HCT116 (cell line): ENCODE data around the gene C1orf105. TPM values are rescaled to one million over a fixed set of nuclear protein-coding genes. Genes with fewer than 3 reads are reported as not detected.

Experiments
- ATAC-seq: fragments of 200-7000 bp; cut with Tn5 transposase; 2 replicates; pipeline ENCODE4 v1.9.1; 2020; ENCODE audit warnings: mild to moderate bottlenecking, moderate library complexity
- BruUV-seq: library from RNA; stranded (reverse); fragments of 400-500 nt; replicated peaks from 2 replicates; lab custom pipeline; 2021; lab: Mats Ljungman, UMichigan
- CTCF ChIA-PET: fragments of 300-600 bp; sonication (Branson Sonifier 250); formaldehyde crosslinking; loops from one replicate; lab custom pipeline; 2021; ENCODE audit warnings: antibody characterized with exemption; lab: Charles Lee
- POLR2A ChIA-PET: fragments of 300-600, 350-600 bp; sonication (Branson Sonifier 250); formaldehyde crosslinking; loops from one replicate; lab custom pipeline; 2021; ENCODE audit warnings: antibody characterized with exemption; lab: Charles Lee
- RAD21 ChIA-PET, 2 experiments: fragments of 300-600 bp; sonication (Branson Sonifier 250); formaldehyde crosslinking; loops; one replicate each; lab custom pipeline; 2023; ENCODE audit warnings: low total read pairs in 2 of 2; ENCODE audit not compliant: uncharacterized antibody in 2 of 2, unreplicated experiment in 2 of 2, low non-redundant PET in 1 of 2; lab: Charles Lee
- DNase-seq: peaks from one replicate; pipeline ENCODE4 v3.0.0-alpha.2; 2010; ENCODE audit warnings: low read depth, low spot score
- H2AFZ ChIP-seq: fragments of 200-600 bp; shearing (Covaris generic), sonication (generic); 2 replicates; pipeline ENCODE4 v1.6.1; 2017; ENCODE audit warnings: low read depth, mixed run types, mixed read lengths, antibody characterized with exemption, low read length; ENCODE audit not compliant: poor library complexity, severe bottlenecking
- H3K27ac ChIP-seq: 2 replicates; pipeline ENCODE4 v1.5.1; 2012; ENCODE audit warnings: low read depth, low read length
- H3K27me3 ChIP-seq: fragments of 200-600 bp; sonication (generic); 2 replicates; pipeline ENCODE4 v1.6.1; 2016; ENCODE audit warnings: mixed run types, low read length, mixed read lengths; ENCODE audit not compliant: insufficient read depth
- H3K36me3 ChIP-seq, 2 experiments: fragments of 200-500 bp in 1 of 2; fragments of 200-600 bp in 1 of 2; sonication (Bioruptor generic) in 1 of 2; sonication (generic) in 1 of 2; 2 replicates each; pipeline versions ENCODE4 v1.5.1 to v1.6.1; 2014 to 2016; ENCODE audit warnings: low read length in 2 of 2, inconsistent platforms in 1 of 2, mixed read lengths in 1 of 2, mixed run types in 1 of 2; ENCODE audit not compliant: insufficient read depth in 2 of 2, control insufficient read depth in 1 of 2
- H3K4me1 ChIP-seq, 2 experiments: fragments of 200-600 bp in 1 of 2; sonication (generic) in 1 of 2; 2 replicates each; pipeline versions ENCODE4 v1.5.1 to v1.6.1; 2012 to 2017; ENCODE audit warnings: low read length in 2 of 2, inconsistent platforms in 1 of 2, mild to moderate bottlenecking in 1 of 2, mixed read lengths in 1 of 2, mixed run types in 1 of 2, moderate library complexity in 1 of 2; ENCODE audit not compliant: insufficient read depth in 2 of 2, control insufficient read depth in 1 of 2
- H3K4me2 ChIP-seq: fragments of 200-600 bp; sonication (generic); 2 replicates; pipeline ENCODE4 v1.6.1; 2017; ENCODE audit warnings: mixed run types, low read length, mixed read lengths
- H3K4me3 ChIP-seq, 2 experiments: fragments of 200-600 bp in 1 of 2; sonication (generic) in 1 of 2; replicated peaks in 1 of 2; 2 replicates each; pipeline ENCODE4 v1.5.1; 2011 to 2016; ENCODE audit warnings: low read length in 2 of 2, control low read depth in 1 of 2, low read depth in 1 of 2, mild to moderate bottlenecking in 1 of 2, mixed read lengths in 1 of 2, mixed run types in 1 of 2
- H3K79me2 ChIP-seq: fragments of 200-600 bp; sonication (generic); 2 replicates; pipeline ENCODE4 v1.6.1; 2017; ENCODE audit warnings: mild to moderate bottlenecking, mixed run types, low read length, moderate library complexity, mixed read lengths; ENCODE audit not compliant: insufficient read depth
- H3K9ac ChIP-seq: fragments of 200-600 bp; sonication (generic); 2 replicates; pipeline ENCODE4 v1.6.1; 2016; ENCODE audit warnings: low read length, mixed read lengths
- H3K9me2 ChIP-seq: fragments of 200-600 bp; sonication (generic), shearing (Covaris generic); 2 replicates; pipeline ENCODE4 v1.6.1; 2017; ENCODE audit warnings: mixed run types, mild to moderate bottlenecking, moderate library complexity; ENCODE audit not compliant: insufficient read depth
- H3K9me3 ChIP-seq, 2 experiments: fragments of 200-500 bp in 1 of 2; fragments of 200-600 bp in 1 of 2; sonication (Bioruptor generic) in 1 of 2; sonication (generic) in 1 of 2; 2 replicates each; pipeline ENCODE4 v1.6.1; 2014 to 2017; ENCODE audit warnings: low read length in 2 of 2, mixed read lengths in 2 of 2, inconsistent platforms in 1 of 2, low read depth in 1 of 2, mild to moderate bottlenecking in 1 of 2, mixed run types in 1 of 2, moderate library complexity in 1 of 2; ENCODE audit not compliant: control insufficient read depth in 1 of 2, insufficient read depth in 1 of 2
- H4K20me1 ChIP-seq: fragments of 200-600 bp; sonication (generic), shearing (Covaris generic); 2 replicates; pipeline ENCODE4 v1.6.1; 2017; ENCODE audit warnings: mixed run types, mild to moderate bottlenecking, moderate library complexity; ENCODE audit not compliant: insufficient read depth
- CBX3 ChIP-seq: IDR thresholded peaks from 2 replicates; pipeline ENCODE4 v1.6.1; 2012; ENCODE audit warnings: low read depth
- EGR1 ChIP-seq: IDR thresholded peaks from 2 replicates; pipeline ENCODE4 v1.6.1; 2012; ENCODE audit warnings: low read depth
- EZH2 ChIP-seq: fragments of 200-600 bp; sonication (generic); IDR thresholded peaks from 2 replicates; pipeline ENCODE4 v1.6.1; 2017; ENCODE audit warnings: antibody characterized with exemption, mixed run types
- FOSL1 ChIP-seq: IDR thresholded peaks from 2 replicates; pipeline ENCODE4 v1.6.1; 2012; ENCODE audit warnings: low read depth
- JUND ChIP-seq: IDR thresholded peaks from 2 replicates; pipeline ENCODE4 v1.6.1; 2012
- POLR2A ChIP-seq: IDR thresholded peaks from 2 replicates; pipeline ENCODE4 v1.7.0; 2011; ENCODE audit warnings: borderline replicate concordance; ENCODE audit not compliant: insufficient read depth, insufficient read length; ENCODE audit errors: extremely low read depth
- POLR2AphosphoS5 ChIP-seq: IDR thresholded peaks from 2 replicates; pipeline ENCODE4 v1.6.1; 2011; ENCODE audit warnings: mild to moderate bottlenecking, low read depth, low read length, moderate library complexity
- RAD21 ChIP-seq: IDR thresholded peaks from 2 replicates; pipeline ENCODE4 v1.6.1; 2012; ENCODE audit warnings: low read depth, mild to moderate bottlenecking
- SP1 ChIP-seq: IDR thresholded peaks from 2 replicates; pipeline ENCODE4 v1.6.1; 2012; ENCODE audit warnings: low read depth
- SRF ChIP-seq: IDR thresholded peaks from 2 replicates; pipeline ENCODE4 v1.6.1; 2012; ENCODE audit warnings: low read depth
- YY1 ChIP-seq: IDR thresholded peaks from 2 replicates; pipeline ENCODE4 v1.6.1; 2011; ENCODE audit warnings: low read length, low read depth, moderate library complexity, mild to moderate bottlenecking; ENCODE audit not compliant: insufficient replicate concordance; ENCODE audit errors: extremely low read depth
- ZFX ChIP-seq: fragments of 450-650 bp; IDR thresholded peaks from 2 replicates; pipeline ENCODE4 v1.6.1; 2017
- intact Hi-C: fragments of 100-400 bp; cut with micrococcal nuclease; formaldehyde crosslinking; loops from 2 replicates; pipeline ENCODE4 v1.10.0; 2022
- total RNA-seq: library from RNA; stranded (reverse); gene quantifications from one replicate; pipeline ENCODE4 v1.2.1, GENCODE V29; 2021; ENCODE audit not compliant: unreplicated experiment
- TF ChIP-seq, protein P1 (sequence below): IDR thresholded peaks from 2 replicates; pipeline ENCODE4 v1.6.1; 2012
- TF ChIP-seq, protein P2 (sequence below), 3 experiments: fragments of 200-600 bp in 1 of 3; sonication (generic) in 1 of 3; IDR thresholded peaks in 2 of 3; conservative IDR thresholded peaks in 1 of 3; 2 replicates each; pipeline ENCODE4 v1.5.1; 2012 to 2017; ENCODE audit warnings: low read depth in 2 of 3, low read length in 2 of 3, antibody characterized with exemption in 1 of 3, borderline replicate concordance in 1 of 3, control low read depth in 1 of 3, mild to moderate bottlenecking in 1 of 3, mixed read lengths in 1 of 3, mixed run types in 1 of 3, moderate library complexity in 1 of 3; ENCODE audit not compliant: insufficient read depth in 1 of 3

Gene C1orf105
- total RNA-seq, 1 experiment from 2014 or later: not detected

DNA sequence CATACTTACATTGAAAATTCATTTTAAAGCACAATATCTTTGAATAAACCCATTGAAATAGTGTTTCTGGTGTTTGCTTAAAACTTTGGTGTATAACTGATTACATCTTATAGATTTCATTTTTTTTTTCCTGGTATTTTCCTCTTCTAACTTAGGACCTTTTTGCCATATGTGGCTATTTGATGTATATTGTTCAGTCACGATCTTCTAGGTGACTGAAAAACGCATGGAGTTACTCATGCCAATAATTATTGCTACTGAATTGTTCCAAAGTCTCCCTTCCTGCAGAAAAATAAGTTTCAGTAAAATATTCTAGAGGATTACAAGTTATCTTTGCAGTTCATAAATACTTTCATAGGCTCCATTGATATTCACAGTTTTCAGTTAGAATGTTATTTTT lies 22.9 kb upstream of the C1orf105 start:
- Histone ChIP-seq H3K4me2 (no peak overlapping the region), H4K20me1 (no peaks in the 10 kb centered on the region), H3K9me2 (no peaks in the 10 kb centered on the region), H3K36me3 (no peaks in the 10 kb centered on the region), H2AFZ (no peak overlapping the region), H3K27me3 (peaks cover 5% of the 10 kb centered on the region; the same call in 1 of the 2 replicates), H3K27ac (no peak overlapping the region), H3K4me1 (peaks cover 5 to 9% of the 10 kb centered on the region in 2 experiments; a peak in 3 of 4 replicates), H3K9me3 (no peaks in the 10 kb centered on the region), H3K9ac (no peak overlapping the region), H3K79me2 (no peaks in the 10 kb centered on the region), H3K4me3 (no peak overlapping the region)
- RAD21 ChIA-PET: no interaction called here
- ATAC-seq (no peak), DNase-seq (no peak)
- BruUV-seq: no TSS peak
- TF ChIP-seq CBX3 (no peak), SP1 (no peak), EZH2 (no peak), JUND (no peak), YY1 (no peak), EGR1 (no peak), FOSL1 (no peak), ZFX (no peak), POLR2AphosphoS5 (no peak), SRF (no peak), RAD21 (no peak), POLR2A (no peak)
- TF ChIP-seq, protein P1, sequence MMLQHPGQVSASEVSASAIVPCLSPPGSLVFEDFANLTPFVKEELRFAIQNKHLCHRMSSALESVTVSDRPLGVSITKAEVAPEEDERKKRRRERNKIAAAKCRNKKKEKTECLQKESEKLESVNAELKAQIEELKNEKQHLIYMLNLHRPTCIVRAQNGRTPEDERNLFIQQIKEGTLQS: no peak
- TF ChIP-seq, protein P2, sequence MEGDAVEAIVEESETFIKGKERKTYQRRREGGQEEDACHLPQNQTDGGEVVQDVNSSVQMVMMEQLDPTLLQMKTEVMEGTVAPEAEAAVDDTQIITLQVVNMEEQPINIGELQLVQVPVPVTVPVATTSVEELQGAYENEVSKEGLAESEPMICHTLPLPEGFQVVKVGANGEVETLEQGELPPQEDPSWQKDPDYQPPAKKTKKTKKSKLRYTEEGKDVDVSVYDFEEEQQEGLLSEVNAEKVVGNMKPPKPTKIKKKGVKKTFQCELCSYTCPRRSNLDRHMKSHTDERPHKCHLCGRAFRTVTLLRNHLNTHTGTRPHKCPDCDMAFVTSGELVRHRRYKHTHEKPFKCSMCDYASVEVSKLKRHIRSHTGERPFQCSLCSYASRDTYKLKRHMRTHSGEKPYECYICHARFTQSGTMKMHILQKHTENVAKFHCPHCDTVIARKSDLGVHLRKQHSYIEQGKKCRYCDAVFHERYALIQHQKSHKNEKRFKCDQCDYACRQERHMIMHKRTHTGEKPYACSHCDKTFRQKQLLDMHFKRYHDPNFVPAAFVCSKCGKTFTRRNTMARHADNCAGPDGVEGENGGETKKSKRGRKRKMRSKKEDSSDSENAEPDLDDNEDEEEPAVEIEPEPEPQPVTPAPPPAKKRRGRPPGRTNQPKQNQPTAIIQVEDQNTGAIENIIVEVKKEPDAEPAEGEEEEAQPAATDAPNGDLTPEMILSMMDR (IDR thresholded peaks at IDR 0.05 in 2 of 3, conservative IDR thresholded peaks at IDR 0.05 in 1 of 3; ENCODE audit: borderline replicate concordance in 1 of 3, insufficient read depth in 1 of 3, low read depth in 2 of 3, low read length in 2 of 3): no peak
- POLR2A ChIA-PET: no interaction called here
- CTCF ChIA-PET: no interaction called here
- intact Hi-C loops: no loop called here
